Heart right ventricle (tissue), 16 donors: Measurements from ENCODE around the gene PSMD11. TPM values are rescaled to one million over a fixed set of nuclear protein-coding genes. Genes with fewer than 3 reads are reported as not detected.

ENCODE experiments used
- ATAC-seq, 8 donors: fragments of 200-7000 bp; cut with Tn5 transposase; one replicate each; pipeline ENCODE4 v1.9.1; 2020; ENCODE audit warnings: mild to moderate bottlenecking in 8 of 8, moderate library complexity in 8 of 8, moderate number of reproducible peaks in 1 of 8
- DNase-seq, 2 donors: peaks; one replicate each; pipeline ENCODE4 v3.0.0-alpha.2; 2020
- H3K27ac ChIP-seq, 10 donors: fragments of 200-600 bp; sonication (generic) in 2 of 10; one replicate each; pipeline versions ENCODE4 v1.5.0 to v1.8.0; 2020 to 2022; ENCODE audit warnings: mild to moderate bottlenecking in 3 of 10
- H3K27me3 ChIP-seq, 7 donors: fragments of 200-600 bp; one replicate each; pipeline ENCODE4 v1.8.0; 2021 to 2022; ENCODE audit warnings: mild to moderate bottlenecking in 2 of 7
- H3K36me3 ChIP-seq, 9 donors: fragments of 200-600 bp; sonication (generic) in 1 of 9; one replicate each; pipeline versions ENCODE4 v1.5.0 to v1.8.0; 2020 to 2022; ENCODE audit warnings: mild to moderate bottlenecking in 2 of 9
- H3K4me1 ChIP-seq, 9 donors: fragments of 200-600 bp; sonication (generic) in 1 of 9; one replicate each; pipeline versions ENCODE4 v1.5.0 to v1.8.0; 2020 to 2022; ENCODE audit warnings: mild to moderate bottlenecking in 4 of 9
- H3K4me3 ChIP-seq, 10 donors: fragments of 200-600 bp; sonication (generic) in 2 of 10; one replicate each; pipeline versions ENCODE4 v1.5.0 to v1.8.0; 2020 to 2022; ENCODE audit warnings: mild to moderate bottlenecking in 7 of 10, moderate library complexity in 2 of 10
- H3K9me3 ChIP-seq, 11 donors: fragments of 200-600 bp in 10 of 11; sonication (generic) in 2 of 11; one replicate each; pipeline versions ENCODE4 v1.5.0 to v1.8.0; 2013 to 2022; ENCODE audit warnings: mild to moderate bottlenecking in 2 of 11, control low read depth in 1 of 11, moderate library complexity in 1 of 11
- CTCF ChIP-seq, 9 donors: fragments of 200-600 bp; sonication (generic) in 2 of 9; IDR thresholded peaks; one replicate each; pipeline versions ENCODE4 v1.5.0 to v1.8.0; 2021 to 2022; ENCODE audit warnings: antibody characterized with exemption in 9 of 9, mild to moderate bottlenecking in 5 of 9, moderate library complexity in 1 of 9
- WGBS, 2 donors: extraction: QIAGEN DNeasy Blood & Tissue Kit; methylation state at CpG; one replicate each; pipeline ENCODE4 v1.1.7; 2013; ENCODE audit warnings: inconsistent platforms in 1 of 2; 5-methylcytosine and 5-hydroxymethylcytosine counted together
- intact Hi-C, 10 donors: fragments of 100-400 bp; cut with DNase I; formaldehyde crosslinking; loops; one replicate each; pipeline versions ENCODE4 v1.11.1 to v1.14.2; 2022
- polyA plus RNA-seq, 2 donors: library from polyadenylated mRNA; stranded (reverse); fragments of 200-250 nt; gene quantifications; one replicate each; pipeline ENCODE4 v1.2.3, GENCODE V29; 2013
- total RNA-seq, 10 donors: library from RNA; stranded (reverse); fragmentation: NEBNext Ultra II Directional in 3 of 10; extraction: Animal tissue kit (Norgen Biotek cat#: 25700) in 3 of 10; gene quantifications; one replicate each; pipeline versions ENCODE4 v1.2.1 to v1.2.4, GENCODE V29; 2021 to 2023
- donor health status: Arrhythmogenic right ventricular cardiomyopathy.
- donor health status: ischemic (EF 13 %, LVEDD 7.1; RV severe dilation, severe dysfunction).
- donor health status: healthy with polysubstance abuse.
- donor health status: DM: no; HTN: yes; CAD: no.
- donor health status: DM: no; HTN: no; CAD: no.
- donor health status: ischemic (EF 25% LVEDD 6.9; RV normal size, moderate dysfunction).
- donor health status: ischemic (EF 25% LVEDD 5.7; RV mildly dilated, moderate dysfunction).
- donor health status: healthy.
- donor health status: DM: yes; HTN: yes; CAD: no.
- donor health status: Ischemic cardiomyopathy.
- donor health status: ischemic (EF 35%, LVEDD 5.7; RV mildly dilated, moderate dysfunction).
- donor health status: nonischemic (EF 11% LVEDD 7.7; RV severe dilation, severe dysfunction).
- donor health status: DM: yes; HTN: yes; CAD: no.
- donor health status: PGD.
- donor health status: ischemic (EF 29% LVEDD 5.4; RV normal size, mild dysfunction).
- donor health status: nonischemic (EF 23%, LVEDD 6.1; RV moderate dilation, normal function).

The PSMD11 gene
- total and polyA plus RNA-seq, 12 donors = 41.9 to 102 (median 83.6) TPM

GRCh38 chr17:32528825-32529224 lies 84.5 kb downstream of the PSMD11 start:
- TF ChIP-seq CTCF (IDR thresholded peaks at IDR 0.05) = no peak
- no peaks in the 10 kb centered on the region for H3K36me3 ChIP-seq
- peaks cover 0 to 15% (median 6%) of the 10 kb centered on the region in 9 donors for H3K4me1 ChIP-seq
- DNase-seq = no peak
- intact Hi-C loops = no loop called here
- no peaks in the 10 kb centered on the region for H3K9me3 ChIP-seq
- H3K27me3 ChIP-seq = no peaks in the 10 kb centered on the region
- no peak overlapping the region for H3K4me3 ChIP-seq
- no peak for ATAC-seq
- H3K27ac ChIP-seq = no peak overlapping the region
- WGBS, 2 donors = 91 to 94% methylated on average over 7 of the region's 7 CpGs

GRCh38 chr17:32529604-32530003 lies 85.3 kb downstream of the PSMD11 start:
- no peak overlapping the region for H3K27ac ChIP-seq
- H3K4me1 ChIP-seq = peaks cover 0 to 14% (median 6%) of the 10 kb centered on the region in 9 donors
- no peaks in the 10 kb centered on the region for H3K9me3 ChIP-seq
- 39 to 42% methylated on average over 10 of the region's 10 CpGs for WGBS, 2 donors
- no peaks in the 10 kb centered on the region for H3K27me3 ChIP-seq
- no peak for TF ChIP-seq CTCF (IDR thresholded peaks at IDR 0.05)
- no peak for DNase-seq
- no peak overlapping the region for H3K4me3 ChIP-seq
- ATAC-seq = peak in 1 of 8 donors; percentile 42
- no peaks in the 10 kb centered on the region for H3K36me3 ChIP-seq
- intact Hi-C loops = no loop called here

Other genes with a start within 250 kb of the PSMD11 start
- gene RHBDL3, start 178.7 kb upstream of the PSMD11 start, total RNA-seq = 1 to 10 TPM in 1 of 10 donors, under 1 TPM in 7, not detected in 2; 0.07 to 2.0 (median 0.30) TPM
- 1 to 10 TPM in 1 of 2 donors, under 1 TPM in 1; 0.13 to 3.7 TPM for gene RHBDL3, start 178.7 kb upstream of the PSMD11 start, polyA plus RNA-seq
- gene C17orf75, start 102.3 kb upstream of the PSMD11 start, total RNA-seq = 10 to 100 TPM; 17.7 to 25.6 (median 22.0) TPM
- gene C17orf75, start 102.3 kb upstream of the PSMD11 start, polyA plus RNA-seq = 10 to 100 TPM; 10.7 to 14.8 TPM
- gene ZNF207, start 94.4 kb upstream of the PSMD11 start, total RNA-seq = 10 to 100 TPM; 68.4 to 86.7 (median 79.3) TPM
- gene ZNF207, start 94.4 kb upstream of the PSMD11 start, polyA plus RNA-seq = 10 to 100 TPM; 39.9 to 49.9 TPM
- gene CDK5R1, start 42.5 kb downstream of the PSMD11 start, total RNA-seq = 1 to 10 TPM in 9 of 10 donors, under 1 TPM in 1; 0.90 to 2.1 (median 1.3) TPM
- under 1 TPM; 0.66 to 0.83 TPM for gene CDK5R1, start 42.5 kb downstream of the PSMD11 start, polyA plus RNA-seq